Stimulated activated CD8-positive, alpha-beta memory T cell treated with anti-CD3 and anti-CD28 coated beads, Interleukin-4, amount 100 ng/mL, for 1 hour (primary cell): ENCODE results near the gene ATF7IP.

Experiments
- DNase-seq, 2 donors: peaks; one replicate each; pipeline ENCODE4 v3.0.0-alpha.2; 2020; ENCODE audit warnings: low read depth in 2 of 2, low spot score in 1 of 2

Gene ATF7IP

DNA sequence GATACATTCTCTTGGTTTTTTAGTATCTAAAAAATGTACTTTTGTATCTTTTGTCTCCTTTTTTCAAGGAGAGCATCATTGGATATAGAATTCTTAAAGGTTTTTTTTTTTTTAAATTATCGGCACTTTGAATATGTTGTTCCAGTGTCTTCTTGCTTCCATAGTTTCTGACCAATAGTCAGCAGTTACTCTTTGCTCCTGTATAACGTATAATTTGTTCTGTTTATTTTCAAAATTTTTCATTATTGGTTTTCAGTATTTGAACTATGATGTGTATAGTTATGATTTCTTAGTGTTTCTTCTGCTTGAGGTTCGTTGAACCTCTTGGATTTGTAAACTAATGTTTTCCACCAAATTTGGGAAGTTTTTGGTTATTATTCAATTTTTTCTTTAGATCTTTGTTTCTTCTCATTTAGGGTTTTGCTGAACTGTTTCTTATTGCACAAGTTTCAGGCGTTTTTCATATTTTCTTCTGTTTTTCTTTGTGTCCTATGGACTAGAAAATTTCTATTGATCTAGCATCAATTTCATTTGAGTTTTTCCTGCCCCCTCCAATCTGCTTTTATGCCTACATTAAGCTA, 108.3 kb downstream of the ATF7IP start:
- no peak for DNase-seq

DNA sequence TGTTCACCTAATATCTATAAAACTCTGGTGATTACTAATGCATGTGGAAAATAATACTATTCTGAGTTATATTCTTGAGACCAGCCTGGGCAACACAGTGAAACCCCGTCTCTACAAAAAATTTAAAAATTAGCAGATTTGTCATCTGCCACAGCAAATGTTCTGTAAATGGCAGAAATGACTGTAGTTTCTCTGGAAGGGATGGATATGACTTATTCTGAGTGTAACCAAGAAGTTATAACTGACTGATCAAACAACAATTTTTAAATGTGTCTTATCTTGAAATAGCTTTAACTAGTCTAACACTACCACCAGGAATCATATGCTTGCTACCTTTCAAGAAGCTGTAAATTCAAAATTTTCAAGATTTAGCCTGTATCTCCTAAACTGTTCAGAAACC, 113.5 kb downstream of the ATF7IP start:
- DNase-seq: no peak

DNA sequence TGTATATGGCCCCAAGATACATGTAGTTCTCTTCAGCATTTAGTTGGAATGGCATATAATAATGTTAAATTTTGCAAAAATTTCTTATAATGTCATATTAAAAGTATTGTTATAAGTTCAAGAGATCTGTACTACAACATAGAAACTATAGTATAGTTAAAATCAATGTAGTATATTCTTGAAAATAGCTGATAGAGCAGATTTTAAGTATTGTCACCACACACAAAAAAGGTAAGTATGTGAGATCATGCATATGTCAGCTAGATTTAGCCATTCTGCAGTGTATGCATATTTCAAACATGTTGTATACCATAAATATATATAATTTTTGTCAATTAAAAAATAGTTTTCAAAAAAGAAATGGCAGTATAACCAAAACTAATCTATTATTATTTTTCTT, 115.7 kb downstream of the ATF7IP start:
- no peak for DNase-seq

GRCh38 chr12:14482361-14482760, 116.9 kb downstream of the ATF7IP start:
- no peak for DNase-seq

- DNase-seq: no peak
Measured at GRCh38 chr12:14482886-14483285, 117.4 kb downstream of the ATF7IP start.

- no peak for DNase-seq
Measured at GRCh38 chr12:14495326-14495725, 129.8 kb downstream of the ATF7IP start.

DNA sequence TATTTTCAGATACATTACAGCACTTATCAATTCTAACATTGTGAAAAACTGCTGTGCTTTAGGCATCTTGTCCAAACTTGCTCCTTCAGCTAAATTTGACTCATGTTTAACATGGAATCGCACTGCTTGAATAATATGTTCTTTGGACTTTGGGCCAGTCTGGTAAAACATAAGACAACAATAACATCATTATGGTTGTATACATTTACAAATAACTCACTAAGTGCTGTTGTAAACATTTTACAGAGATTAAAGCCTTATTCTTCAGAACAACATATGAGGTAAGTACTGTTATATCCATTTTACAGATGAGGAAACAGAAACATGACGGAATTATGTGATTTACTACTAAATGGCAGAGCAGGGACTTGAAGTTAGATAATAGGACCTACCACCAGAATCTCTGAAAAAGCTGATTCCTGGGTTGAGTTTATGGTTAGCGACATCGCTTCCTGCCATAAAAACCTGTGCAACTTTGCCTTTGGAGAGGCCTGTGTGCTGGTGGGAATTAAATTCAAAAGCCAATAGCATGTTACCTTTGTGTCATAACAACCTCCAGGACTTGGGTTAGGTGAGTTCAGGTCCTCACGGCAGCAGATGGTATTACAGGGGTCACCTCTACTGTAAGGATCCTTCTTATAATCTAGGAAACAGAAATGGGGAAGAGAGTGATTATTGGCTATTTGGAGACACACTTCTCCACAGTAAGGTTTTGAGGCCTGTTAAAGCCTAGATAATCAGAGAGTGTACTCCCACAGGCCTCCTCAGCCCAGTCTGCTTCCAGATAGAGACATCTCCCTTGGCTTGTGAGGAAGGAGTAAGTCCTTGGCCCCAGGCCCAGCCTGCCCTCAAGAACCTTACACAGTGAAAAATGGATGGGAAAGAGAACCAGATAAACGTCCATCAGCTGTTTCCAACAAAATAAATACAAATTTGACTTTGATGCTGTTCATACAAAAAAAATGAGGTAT, 140.4 kb downstream of the ATF7IP start:
- no peak for DNase-seq

- no peak for DNase-seq
Measured at GRCh38 chr12:14510574-14510973, 145.1 kb downstream of the ATF7IP start.

DNA sequence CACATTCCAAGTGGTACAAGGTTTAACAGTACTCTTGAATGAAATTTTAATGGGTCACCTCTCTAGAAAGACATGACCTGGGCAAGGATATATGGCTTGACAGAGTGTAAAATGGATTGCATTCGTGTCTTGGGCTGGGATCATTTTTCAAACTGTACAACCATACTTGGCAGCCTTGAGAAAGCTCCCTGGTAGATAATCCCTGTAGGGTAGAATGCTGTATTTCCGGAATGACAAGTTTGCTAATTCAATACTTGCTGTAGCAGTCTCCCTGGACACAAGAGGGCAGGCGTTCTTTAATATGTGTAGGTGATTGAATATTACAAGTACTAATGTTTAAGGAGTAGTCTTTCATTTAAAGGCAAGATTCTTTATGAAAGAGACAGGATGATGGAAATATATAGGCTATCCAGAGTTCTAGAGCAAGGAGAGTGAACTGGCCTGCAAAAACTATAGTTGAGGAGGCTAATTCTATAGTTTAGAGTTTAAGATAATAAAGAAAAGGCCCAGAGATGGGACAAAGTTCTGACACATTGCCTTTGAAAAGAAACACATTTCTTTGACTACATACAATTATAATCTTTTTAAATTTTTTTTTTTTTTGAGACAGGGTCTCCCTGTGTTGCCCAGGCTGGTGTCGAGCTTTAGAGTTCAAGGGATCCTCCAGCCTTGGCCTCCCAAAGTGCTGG, 148.8 kb downstream of the ATF7IP start:
- DNase-seq: no peak

- DNase-seq: no peak
Measured at GRCh38 chr12:14514946-14515345, 149.5 kb downstream of the ATF7IP start.

DNA sequence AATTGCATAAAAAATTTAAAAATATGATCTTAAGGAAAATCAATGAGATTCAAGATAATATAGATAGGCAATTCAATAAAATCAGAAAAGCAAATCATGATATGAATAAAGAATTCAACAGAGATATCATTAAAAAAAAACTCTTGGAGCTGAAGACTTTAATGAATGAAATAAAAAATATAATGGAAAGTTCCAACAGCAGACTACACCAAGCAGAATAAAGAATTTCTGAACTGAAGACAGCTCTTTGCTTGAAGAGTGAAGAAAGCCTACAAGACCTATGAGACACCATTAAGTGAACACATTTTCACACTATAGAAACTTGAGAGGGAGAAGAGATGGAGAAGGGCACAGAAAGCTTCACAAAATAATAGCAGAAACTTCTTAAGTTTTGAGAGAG, 156.3 kb downstream of the ATF7IP start:
- no peak for DNase-seq

GRCh38 chr12:14525964-14526363, 160.5 kb downstream of the ATF7IP start:
- no peak for DNase-seq

DNA sequence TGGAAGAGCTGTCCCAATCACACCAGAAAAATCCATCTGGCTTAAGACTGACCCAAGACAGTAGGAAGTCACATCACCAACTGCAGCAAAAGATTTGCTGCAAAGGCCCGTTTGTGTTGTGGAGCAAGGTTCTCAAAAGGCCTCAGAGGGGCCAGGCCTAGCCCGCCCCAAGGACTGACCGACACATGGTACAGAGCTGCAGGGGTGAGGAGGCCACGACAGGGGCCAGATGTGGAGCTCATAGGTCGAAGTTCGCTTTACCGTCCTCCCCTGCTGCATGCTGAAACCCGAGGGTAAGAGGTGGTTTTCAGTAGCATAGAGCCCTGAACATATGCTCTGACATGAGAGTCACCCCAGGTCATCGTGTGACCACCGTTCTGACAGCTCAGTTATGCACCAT, 166.7 kb downstream of the ATF7IP start:
- no peak for DNase-seq

DNA sequence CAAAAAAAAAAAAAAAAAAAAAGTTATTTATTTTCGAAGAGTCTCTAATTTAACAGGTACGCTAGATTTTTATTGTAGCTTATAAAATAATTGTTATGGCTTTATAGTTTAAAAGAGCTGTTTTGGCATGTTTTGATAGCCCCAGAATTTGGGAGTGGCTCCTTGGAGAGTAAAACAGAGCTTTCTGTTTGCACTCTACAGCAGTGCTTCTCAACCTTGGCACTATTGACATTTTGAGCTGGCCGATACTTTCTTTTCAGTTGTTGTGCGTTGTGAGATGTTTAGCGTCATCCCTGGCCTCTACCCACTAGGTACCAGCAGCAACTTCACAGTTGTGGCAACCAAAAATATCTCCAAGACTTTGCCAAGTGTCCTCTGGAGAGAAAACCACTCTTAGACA, 171.6 kb downstream of the ATF7IP start:
- no peak for DNase-seq

DNA sequence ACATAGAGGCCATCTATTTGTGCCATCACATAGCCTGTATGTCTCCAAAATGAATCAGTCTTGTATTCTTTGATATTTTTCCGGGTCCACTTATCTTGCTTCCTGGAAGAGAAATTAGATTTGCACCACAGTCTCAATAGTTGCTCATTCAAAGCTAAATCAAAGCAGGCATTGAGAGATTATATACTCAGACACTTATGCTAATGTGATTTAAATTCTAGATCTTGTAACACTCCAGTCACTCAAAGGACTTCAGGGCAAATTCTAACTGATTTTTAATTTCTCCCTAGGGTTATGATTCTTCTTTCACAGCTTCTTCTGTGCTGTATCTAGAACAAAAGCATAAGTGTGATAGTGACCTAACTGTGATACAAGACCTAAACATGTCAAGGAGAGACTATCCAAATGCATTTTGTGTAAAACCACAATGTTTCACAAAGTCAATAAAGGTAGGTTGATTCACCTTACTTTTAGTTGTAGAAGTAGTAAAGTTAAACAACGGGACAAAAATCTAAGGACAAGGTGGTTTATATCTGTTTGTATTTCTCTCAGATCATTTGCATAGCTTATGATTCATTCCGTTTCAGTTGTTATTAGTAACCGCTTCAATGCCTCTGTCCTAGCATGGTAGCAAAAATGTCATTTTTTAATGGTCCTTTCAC, 175.4 kb downstream of the ATF7IP start:
- no peak for DNase-seq

DNA sequence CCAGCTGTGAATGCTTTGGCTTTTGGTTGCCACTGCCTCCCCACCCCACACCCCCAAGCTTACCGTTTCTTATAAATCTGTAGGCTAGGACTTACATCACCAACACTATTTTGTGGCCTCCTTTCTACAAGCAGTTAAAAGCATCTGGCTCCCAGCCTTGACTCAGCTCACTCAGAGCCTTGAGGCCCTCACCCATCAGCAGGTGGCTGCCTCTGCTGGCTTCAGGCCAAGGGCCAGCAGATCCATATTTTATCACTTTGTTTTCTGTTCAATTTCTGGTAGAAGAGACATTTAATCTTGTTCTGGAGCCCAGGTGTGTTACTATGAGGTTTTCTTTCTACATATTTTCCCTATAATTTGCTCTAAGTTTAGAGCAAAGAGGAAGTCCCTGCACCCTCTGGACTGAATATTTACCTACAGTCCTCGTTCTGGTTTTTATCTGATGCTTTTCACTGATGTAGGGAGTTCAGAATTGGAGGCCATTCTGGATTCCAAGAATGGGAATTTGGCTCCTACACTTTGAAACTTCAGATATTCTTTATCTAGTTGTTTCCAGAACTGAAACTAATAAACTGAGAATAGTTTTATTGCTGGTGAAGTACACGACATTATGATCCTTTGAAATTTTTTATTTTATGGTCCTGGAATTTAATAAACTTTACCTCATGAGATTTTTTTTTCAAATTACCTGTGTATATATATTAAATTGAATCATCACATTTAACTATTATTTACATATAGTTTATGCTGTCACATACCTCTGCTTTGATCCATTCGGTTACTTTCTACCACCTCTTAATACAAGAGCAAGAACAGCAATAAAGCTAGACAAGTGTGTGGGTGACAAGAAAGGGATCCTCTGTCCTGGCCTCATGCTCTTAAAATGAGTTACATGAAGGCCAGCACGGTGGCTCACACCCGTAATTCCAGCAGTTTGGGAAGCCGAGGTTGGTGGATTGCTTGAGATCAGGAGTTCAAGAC, 180.0 kb downstream of the ATF7IP start:
- no peak for DNase-seq

- no peak for DNase-seq
Measured at GRCh38 chr12:14547571-14547970, 182.1 kb downstream of the ATF7IP start.

- no peak for DNase-seq
Measured at GRCh38 chr12:14548609-14549008, 183.1 kb downstream of the ATF7IP start.
